Adrenal gland (tissue), 5 donors: ENCODE results near the gene ESPNL.

Source experiments
- POLR2A ChIP-seq, 2 donors: fragments of 450-650 bp; IDR thresholded peaks; one replicate each; pipeline ENCODE4 v1.6.1; 2017; ENCODE audit warnings: antibody characterized with exemption in 2 of 2, mild to moderate bottlenecking in 2 of 2, moderate library complexity in 1 of 2
- TF ChIP-seq, protein P1 (sequence below), 6 experiments: fragments of 450-650 bp in 4 of 6; fragments of 200-600 bp in 2 of 6; sonication (generic) in 1 of 6; IDR thresholded peaks; 1 replicate in 5 of 6; 2 replicates in 1 of 6; pipeline versions ENCODE4 v1.5.1 to v1.8.0; 2016 to 2021; ENCODE audit warnings: antibody characterized with exemption in 6 of 6, mild to moderate bottlenecking in 2 of 6, moderate library complexity in 1 of 6
- donor health status: DM: no; HTN: no; CAD: no.

DNA sequence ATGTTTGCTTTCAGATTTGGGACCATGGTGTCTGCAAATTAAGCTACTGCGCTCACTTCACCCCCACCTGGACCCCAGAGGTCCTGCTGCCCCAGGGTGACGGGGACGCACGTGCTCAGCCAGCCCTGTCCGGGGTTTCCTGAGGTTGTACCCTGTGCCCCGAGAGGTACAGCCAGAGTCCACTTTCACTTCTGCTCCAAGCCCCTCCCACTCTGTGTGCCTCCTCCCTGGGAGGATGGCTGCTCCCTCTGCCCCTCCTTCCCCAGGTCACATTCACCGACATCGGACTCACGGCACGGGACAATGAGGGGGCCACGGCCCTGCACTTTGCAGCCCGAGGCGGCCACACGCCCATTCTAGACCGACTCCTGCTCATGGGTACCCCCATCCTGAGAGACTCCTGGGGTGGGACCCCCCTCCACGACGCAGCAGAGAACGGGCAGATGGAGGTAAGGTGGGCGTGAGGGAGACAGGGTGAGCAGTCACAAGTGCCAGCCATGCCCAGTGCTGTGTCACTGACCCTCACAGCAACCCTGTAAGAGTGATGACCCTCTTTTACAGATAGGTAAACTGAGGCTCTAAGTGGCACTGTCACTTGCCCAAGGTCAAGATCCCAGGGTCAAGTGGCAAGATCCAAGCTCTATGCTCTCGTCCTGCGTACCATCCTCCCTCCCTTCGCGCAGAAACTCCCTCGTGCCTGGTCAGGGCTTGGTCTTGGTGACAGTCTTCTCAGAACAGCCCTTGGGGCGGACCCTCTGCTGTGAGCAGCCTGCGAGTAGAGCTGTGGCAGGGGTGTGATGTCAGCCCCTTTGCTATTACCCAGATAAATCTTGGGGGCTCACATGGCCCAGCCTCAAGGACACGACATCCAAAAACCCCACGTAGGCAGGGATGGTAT is 7.6 kb downstream of the ESPNL start:
- TF ChIP-seq, protein P1, sequence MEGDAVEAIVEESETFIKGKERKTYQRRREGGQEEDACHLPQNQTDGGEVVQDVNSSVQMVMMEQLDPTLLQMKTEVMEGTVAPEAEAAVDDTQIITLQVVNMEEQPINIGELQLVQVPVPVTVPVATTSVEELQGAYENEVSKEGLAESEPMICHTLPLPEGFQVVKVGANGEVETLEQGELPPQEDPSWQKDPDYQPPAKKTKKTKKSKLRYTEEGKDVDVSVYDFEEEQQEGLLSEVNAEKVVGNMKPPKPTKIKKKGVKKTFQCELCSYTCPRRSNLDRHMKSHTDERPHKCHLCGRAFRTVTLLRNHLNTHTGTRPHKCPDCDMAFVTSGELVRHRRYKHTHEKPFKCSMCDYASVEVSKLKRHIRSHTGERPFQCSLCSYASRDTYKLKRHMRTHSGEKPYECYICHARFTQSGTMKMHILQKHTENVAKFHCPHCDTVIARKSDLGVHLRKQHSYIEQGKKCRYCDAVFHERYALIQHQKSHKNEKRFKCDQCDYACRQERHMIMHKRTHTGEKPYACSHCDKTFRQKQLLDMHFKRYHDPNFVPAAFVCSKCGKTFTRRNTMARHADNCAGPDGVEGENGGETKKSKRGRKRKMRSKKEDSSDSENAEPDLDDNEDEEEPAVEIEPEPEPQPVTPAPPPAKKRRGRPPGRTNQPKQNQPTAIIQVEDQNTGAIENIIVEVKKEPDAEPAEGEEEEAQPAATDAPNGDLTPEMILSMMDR (IDR thresholded peaks at IDR 0.05) = no peak
- no peak for TF ChIP-seq POLR2A (IDR thresholded peaks at IDR 0.05)
